Peyer's patch (tissue), 4 donors: ENCODE data around the gene PRLH. TPM values are rescaled to one million over a fixed set of nuclear protein-coding genes. Genes with fewer than 3 reads are reported as not detected.

Experiments
- DNase-seq, 3 donors: peaks; one replicate each; pipeline ENCODE4 v3.0.0-alpha.2; 2017 to 2019
- H3K27ac ChIP-seq, 4 donors: fragments of 200-600 bp; sonication (generic); one replicate each; pipeline ENCODE4 v1.5.1; 2016 to 2019
- H3K27me3 ChIP-seq, 2 donors: fragments of 200-600 bp; sonication (generic); one replicate each; pipeline ENCODE4 v1.5.1; 2019
- H3K36me3 ChIP-seq, 3 donors: fragments of 200-600 bp; sonication (generic); one replicate each; pipeline ENCODE4 v1.5.1; 2016 to 2019
- H3K4me1 ChIP-seq, 4 donors: fragments of 200-600 bp; sonication (generic); one replicate each; pipeline ENCODE4 v1.5.1; 2016 to 2019
- H3K4me3 ChIP-seq, 4 donors: fragments of 200-600 bp; sonication (generic); 1 replicate in 3 of 4; 2 replicates in 1 of 4; pipeline ENCODE4 v1.5.1; 2016 to 2019; ENCODE audit warnings: mild to moderate bottlenecking in 1 of 4
- H3K9me3 ChIP-seq, 4 donors: fragments of 200-600 bp; sonication (generic); one replicate each; pipeline ENCODE4 v1.5.1; 2016 to 2019; ENCODE audit warnings: mild to moderate bottlenecking in 1 of 4
- CTCF ChIP-seq, 6 experiments: fragments of 450-650 bp in 4 of 6; fragments of 200-600 bp in 2 of 6; sonication (generic) in 1 of 6; IDR thresholded peaks; one replicate each; pipeline ENCODE4 v1.5.1; 2017 to 2019; ENCODE audit warnings: antibody characterized with exemption in 6 of 6, mild to moderate bottlenecking in 3 of 6, moderate library complexity in 1 of 6
- POLR2A ChIP-seq, 2 donors: fragments of 450-650 bp; IDR thresholded peaks; one replicate each; pipeline ENCODE4 v1.5.1; 2017; ENCODE audit warnings: antibody characterized with exemption in 2 of 2, mild to moderate bottlenecking in 2 of 2, moderate library complexity in 2 of 2
- total RNA-seq, 4 donors: library from RNA; depleted of rRNA; stranded (reverse); fragments of >200 nt; gene quantifications; one replicate each; pipeline ENCODE4 v1.1.0, GENCODE V29; 2016

The PRLH gene
- total RNA-seq, 4 donors from 2014 or later, result not detected

DNA sequence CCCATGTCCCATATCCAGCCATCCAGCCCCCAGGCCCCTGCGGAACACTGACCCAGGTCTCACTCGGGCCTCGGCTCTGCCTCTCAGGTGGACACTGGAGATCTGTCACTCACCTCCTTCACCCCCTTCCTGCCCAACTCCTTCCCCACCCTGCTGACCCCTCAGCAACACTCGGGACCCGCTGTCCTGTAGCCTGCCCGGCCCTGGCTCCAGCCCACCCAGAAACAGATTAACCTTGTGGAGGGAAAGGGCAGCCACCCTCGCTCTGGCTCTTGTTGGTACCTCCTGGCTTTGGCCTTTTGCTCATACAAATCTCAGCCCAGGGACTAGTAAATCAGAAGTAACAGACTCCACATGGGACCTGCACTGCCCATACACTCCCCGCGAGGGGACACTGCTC, 29.8 kb upstream of the PRLH start:
- H3K4me3 ChIP-seq, result no peak overlapping the region
- no peaks in the 10 kb centered on the region for H3K27me3 ChIP-seq
- H3K36me3 ChIP-seq, result no peaks in the 10 kb centered on the region
- no peak for DNase-seq
- no peak overlapping the region for H3K27ac ChIP-seq
- no peak for TF ChIP-seq CTCF (IDR thresholded peaks at IDR 0.05)
- TF ChIP-seq POLR2A (IDR thresholded peaks at IDR 0.05), result no peak
- H3K4me1 ChIP-seq, result peaks cover 0 to 16% (median 0%) of the 10 kb centered on the region in 4 donors
- no peaks in the 10 kb centered on the region for H3K9me3 ChIP-seq

GRCh38 chr2:237538001-237538720, 28.2 kb upstream of the PRLH start:
- no peak for TF ChIP-seq POLR2A (IDR thresholded peaks at IDR 0.05)
- no peak for TF ChIP-seq CTCF (IDR thresholded peaks at IDR 0.05)
- DNase-seq, result no peak
- no peaks in the 10 kb centered on the region for H3K9me3 ChIP-seq
- H3K4me1 ChIP-seq, result peaks cover 0 to 20% (median 0%) of the 10 kb centered on the region in 4 donors
- H3K27ac ChIP-seq, result no peak overlapping the region
- no peaks in the 10 kb centered on the region for H3K27me3 ChIP-seq
- H3K36me3 ChIP-seq, result no peaks in the 10 kb centered on the region
- no peak overlapping the region for H3K4me3 ChIP-seq

DNA sequence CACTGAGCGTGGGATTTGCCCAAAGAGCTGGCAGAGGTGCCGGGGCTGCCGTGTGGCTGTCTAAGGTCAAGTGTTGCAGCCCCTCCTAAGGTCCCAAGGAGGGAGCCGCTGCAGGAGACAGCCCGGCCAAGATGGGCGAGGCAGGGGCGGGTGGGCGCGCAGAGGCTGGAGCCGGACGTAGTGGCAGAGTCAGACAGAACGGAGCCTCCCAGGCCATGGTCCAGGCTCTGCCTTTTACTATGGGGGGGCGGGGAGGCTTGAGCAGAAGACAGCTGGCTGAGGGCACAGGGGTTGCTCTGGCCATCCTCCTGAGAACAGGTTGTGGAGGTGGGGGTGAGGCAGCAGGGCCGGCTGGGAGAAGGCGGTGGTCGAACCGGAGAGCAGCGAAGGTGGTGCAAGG, 27.5 kb upstream of the PRLH start:
- Histone ChIP-seq H3K27ac (no peak overlapping the region), H3K4me1 (peaks cover 0 to 20% (median 0%) of the 10 kb centered on the region in 4 donors), H3K9me3 (no peaks in the 10 kb centered on the region), H3K27me3 (no peaks in the 10 kb centered on the region), H3K36me3 (no peaks in the 10 kb centered on the region), H3K4me3 (no peak overlapping the region)
- no peak for DNase-seq
- no peak for TF ChIP-seq CTCF (IDR thresholded peaks at IDR 0.05)

DNA sequence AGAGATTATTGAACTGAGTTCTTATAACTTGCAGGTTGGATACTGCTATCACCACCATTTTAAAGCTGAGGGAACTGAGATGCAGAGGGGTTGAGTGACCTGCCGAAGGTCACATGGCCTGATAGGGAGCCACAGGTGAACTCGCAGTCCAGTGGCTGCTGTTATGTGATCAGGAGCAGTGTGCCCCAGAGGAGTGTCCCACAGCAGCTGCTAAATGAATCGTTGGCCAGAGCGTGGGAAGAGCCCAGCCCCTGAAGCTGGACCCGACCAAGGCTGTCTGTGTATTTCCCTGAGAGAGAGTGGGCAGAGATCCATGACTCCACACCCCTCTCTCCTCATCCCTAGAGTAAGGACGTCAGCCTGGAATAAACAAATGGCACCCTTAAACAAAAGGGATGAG, 26.7 kb upstream of the PRLH start:
- H3K27ac ChIP-seq, result no peak overlapping the region
- H3K9me3 ChIP-seq, result no peaks in the 10 kb centered on the region
- no peaks in the 10 kb centered on the region for H3K36me3 ChIP-seq
- H3K4me3 ChIP-seq, result no peak overlapping the region
- TF ChIP-seq CTCF (IDR thresholded peaks at IDR 0.05), result no peak
- TF ChIP-seq POLR2A (IDR thresholded peaks at IDR 0.05), result no peak
- H3K4me1 ChIP-seq, result peaks cover 0 to 20% (median 0%) of the 10 kb centered on the region in 4 donors
- no peaks in the 10 kb centered on the region for H3K27me3 ChIP-seq
- DNase-seq, result no peak

- Histone ChIP-seq H3K27me3 (no peaks in the 10 kb centered on the region), H3K4me1 (peaks cover 0 to 20% (median 0%) of the 10 kb centered on the region in 4 donors), H3K36me3 (no peaks in the 10 kb centered on the region), H3K4me3 (no peak overlapping the region), H3K27ac (peak overlapping the region in 1 of 4 donors; percentile 18), H3K9me3 (no peaks in the 10 kb centered on the region)
- no peak for DNase-seq
- TF ChIP-seq CTCF (IDR thresholded peaks at IDR 0.05) (no peak), POLR2A (IDR thresholded peaks at IDR 0.05) (no peak)
Observed at GRCh38 chr2:237540223-237540775, 26.1 kb upstream of the PRLH start.
